Activated effector memory CD4-positive, alpha-beta T cell treated with Interleukin-2 at 50 U/mL for 16 hours (primary cell): ENCODE measurements around the gene AFP.

ENCODE experiments used
- DNase-seq: peaks from one replicate; pipeline ENCODE4 v3.0.0-alpha.2; 2020

AFP gene

DNA sequence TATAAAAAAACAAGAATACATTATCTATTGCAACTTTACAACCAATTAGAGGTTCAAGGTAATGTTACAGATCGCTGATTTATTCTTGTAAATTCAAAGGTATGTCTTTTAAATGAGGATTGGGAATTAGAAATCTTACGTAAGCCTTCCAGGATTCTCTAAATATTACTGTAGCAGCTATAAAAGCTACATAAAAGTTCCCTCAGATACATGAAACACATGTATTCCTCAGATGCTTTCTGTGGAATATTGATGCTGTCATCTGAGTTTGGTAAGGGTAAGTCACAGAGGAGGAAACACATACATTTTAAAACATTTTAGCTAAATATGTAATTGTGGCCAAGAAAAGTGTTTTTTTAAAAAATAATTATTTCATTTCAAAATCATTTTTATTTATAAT is 3.4 kb downstream of the AFP start:
- DNase-seq, result no peak

DNA sequence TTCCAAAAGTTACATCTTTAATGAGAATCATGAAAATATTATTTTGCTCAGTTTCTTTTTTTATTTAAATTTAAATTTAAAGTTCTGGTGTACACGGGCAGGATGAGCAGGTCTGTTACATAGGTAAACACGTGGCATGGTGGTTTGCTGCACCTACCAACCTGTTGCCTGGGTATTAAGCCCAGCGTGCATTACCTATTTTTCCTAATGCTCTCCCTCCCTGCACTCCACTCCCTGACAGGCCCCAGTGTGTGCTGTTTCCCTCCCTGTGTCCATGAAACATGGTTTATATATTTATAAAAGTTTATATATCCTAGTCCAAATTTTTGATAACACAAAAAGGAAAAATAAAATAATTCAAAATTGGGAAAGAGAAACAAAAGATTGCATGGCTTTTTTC is 4.0 kb downstream of the AFP start:
- DNase-seq, result no peak

DNA sequence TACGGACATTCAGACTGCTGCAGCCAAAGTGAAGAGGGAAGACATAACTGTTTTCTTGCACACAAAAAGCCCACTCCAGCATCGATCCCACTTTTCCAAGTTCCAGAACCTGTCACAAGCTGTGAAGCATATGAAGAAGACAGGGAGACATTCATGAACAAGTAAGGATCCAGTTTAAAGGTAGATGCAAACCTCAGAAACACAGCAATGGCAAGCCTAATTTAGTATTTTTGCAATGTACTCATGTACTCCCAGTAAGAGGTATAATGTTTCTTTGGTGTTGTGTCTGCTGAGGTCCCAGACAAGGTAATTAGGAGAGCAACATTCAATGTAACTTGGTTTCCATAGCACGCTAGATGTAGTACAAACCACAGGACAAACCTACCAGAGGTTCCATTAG is 4.6 kb downstream of the AFP start:
- DNase-seq, result no peak

DNA sequence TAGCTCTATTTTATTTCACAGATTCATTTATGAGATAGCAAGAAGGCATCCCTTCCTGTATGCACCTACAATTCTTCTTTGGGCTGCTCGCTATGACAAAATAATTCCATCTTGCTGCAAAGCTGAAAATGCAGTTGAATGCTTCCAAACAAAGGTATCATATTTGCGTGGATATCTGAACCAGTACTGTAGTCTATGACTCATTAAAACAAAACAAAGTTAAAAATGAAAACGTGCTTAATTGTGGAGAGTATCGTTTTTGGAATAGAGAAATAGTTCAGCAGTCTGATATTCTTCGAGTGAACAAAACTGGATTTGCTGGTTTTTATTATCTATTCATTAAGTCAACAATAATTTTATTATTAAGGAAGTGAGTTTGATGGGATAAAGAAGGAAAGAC is 6.3 kb downstream of the AFP start:
- no peak for DNase-seq

DNA sequence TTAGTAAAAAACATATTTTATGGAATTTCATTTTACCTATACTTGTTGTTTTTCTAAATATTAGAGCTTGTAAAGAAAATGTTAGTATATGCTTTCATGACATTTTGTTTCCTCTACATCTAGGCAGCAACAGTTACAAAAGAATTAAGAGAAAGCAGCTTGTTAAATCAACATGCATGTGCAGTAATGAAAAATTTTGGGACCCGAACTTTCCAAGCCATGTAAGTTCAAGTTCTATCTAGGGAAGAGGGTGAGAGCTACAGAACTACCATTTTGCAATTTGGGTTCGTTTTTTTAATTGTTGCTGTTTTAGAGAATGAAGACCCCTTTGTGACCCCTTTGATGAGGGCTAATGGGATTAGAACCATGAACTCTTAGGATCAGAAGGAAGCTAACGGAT is 7.2 kb downstream of the AFP start:
- no peak for DNase-seq

DNA sequence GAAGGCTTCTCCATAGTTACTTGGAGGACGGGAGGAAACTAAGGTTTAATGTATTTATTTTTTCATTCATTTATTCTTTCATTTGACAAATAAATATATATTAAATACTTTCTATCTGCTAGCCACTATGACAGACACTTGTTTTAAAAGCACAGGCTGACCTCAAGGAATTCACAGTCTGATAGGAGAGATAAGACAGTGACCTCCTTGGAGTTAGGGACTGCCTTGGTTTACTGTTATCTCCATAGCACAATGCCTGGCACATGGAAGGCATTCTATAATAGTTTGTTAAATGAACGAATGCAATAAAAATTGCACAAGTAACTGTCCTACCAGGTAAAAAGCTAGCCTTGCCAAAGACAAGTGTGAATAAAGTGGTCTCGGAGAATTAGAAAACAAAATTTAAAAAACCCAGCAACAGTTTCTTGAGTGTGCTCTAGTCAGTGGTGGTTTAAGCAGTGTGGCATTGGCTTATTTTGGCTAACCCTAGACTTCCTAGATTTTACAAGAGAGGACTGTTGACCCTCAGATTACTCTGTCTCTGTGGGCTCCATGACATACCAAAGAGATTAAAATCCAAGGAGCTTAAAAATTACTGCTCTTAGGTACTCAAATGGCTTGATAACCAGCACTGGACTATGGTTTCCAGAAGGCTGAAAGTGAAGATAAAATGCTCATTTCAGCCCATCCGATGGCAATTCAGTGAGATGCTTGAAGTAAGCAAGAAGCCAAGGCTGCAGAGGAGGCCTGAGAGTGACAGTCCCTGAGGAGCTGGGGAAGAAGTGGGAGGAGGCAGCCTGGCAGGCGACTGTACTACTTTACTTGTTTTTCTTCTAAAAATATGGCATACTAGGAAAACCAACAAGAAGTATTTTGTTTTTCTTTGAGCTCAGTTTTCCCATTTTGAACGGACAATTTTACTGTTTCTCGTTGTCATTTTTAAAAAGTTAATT is 9.6 kb downstream of the AFP start:
- no peak for DNase-seq

DNA sequence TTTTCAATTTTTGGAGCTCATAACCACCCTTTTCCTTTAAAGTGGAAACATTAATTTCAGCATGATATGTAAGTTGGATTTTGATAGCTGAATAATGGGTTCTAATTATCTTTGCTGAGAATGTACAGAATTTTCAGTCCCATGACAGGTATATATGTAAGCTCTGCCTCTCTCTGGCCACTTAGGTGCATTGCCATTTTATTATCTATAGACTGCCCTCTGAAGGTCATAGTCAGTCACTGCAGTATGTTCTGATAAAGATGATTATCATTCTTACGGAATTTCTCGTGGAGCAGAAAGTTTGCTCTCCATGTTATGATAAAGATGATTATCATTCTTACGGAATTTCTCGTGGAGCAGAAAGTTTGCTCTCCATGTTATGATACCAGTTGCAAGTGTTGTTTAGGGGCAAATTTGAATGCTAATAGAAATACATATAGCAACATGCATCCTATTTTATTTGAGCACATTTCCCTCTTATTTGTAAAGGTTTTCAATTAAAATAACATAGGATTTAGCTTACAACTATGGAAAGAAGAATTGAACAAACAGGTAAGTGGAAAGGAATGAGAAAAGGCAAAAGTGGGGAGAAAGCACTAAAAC is 10.4 kb downstream of the AFP start:
- no peak for DNase-seq

DNA sequence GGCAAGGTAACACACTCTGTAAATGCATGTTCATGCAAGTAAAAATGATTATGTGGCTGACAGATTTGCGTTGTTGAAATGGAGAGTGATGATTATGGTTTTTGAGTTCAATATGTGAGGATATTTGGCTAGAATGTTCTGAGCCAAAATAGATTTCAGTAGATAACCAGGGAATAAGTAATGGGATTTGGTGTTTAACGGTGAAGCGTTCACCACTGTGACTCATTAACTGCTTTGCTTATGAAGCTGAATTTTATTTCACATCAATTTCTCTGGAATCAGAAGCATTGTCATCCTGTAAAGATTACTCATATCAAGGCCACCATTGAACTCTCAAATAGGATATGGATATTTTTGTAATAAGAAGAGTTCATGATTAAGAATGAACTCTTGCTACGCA is 11.7 kb downstream of the AFP start:
- no peak for DNase-seq

DNA sequence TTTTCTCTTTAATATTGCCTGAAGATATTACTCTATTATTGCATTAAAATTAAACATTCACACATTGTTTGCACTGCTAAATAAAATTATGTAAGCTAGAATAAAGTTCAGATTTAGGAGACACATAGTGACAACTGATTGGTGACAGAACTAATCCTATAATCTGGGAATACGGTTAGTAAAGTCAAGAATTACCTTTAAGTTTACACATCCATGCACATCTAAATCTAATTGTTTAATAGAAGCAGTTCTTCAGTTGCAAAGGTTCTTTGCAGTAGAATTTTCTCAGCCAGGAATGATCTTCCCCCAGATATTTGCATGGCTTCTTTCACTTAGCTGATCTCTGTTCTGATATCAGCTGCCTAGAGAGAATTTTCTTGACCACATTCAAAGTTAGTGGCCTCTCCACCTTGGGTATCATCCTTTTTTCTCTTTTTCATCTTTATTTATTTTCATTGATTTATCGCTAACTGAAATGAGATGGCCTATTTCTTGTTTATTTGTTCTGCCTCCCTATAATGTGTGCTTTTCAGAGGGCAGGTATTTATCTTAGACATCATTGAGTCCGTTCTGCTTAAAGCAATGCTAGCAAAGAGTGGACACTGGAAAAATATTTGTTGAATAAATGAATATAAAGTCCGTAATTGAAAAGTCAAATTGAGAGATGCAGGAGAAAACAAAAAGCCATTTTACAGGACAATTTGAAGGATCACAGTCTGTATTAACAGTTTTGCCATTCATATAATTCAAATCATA is 12.6 kb downstream of the AFP start:
- DNase-seq, result no peak

DNA sequence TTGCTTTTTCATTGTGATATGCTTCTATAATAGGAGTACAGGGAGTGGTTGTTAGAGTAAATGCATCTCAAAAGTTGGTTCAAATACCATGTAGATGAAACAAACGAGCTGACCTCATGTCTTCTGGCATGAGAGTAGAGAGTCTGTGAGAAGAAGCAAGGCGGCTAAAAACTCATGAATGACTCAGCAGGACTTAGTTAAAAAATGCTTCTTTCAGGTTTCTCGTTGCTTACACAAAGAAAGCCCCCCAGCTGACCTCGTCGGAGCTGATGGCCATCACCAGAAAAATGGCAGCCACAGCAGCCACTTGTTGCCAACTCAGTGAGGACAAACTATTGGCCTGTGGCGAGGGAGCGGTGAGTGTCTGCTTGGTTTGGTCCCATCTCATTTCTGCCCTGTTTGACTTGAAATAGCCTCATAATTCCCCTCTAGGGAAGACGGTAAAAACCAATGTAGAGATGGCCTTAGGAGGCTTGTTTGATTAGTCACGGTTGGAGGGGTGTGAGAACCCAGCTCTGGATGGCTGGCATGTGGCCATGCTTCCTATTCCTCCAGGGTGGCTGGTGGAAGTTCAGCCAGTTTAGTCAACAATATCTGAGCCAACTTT is 14.5 kb downstream of the AFP start:
- no peak for DNase-seq

DNA sequence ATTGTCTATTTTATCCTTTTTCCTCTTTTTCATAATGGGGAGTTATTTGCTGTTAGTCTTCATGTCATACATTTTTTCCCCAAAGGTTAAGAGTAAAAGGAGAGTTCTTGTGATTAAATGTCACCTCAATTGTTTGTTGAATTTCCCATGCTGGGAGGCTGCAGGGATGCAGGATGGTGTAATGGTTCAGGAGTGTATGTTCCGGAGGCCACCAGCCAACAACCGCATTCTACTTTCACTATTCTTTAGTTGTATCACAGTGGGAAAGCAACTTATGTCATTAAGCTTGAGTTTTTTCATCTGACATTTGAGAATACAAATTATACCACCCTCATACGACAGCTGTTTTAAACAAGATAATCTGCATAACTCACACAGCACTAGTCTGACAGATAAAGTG is 15.4 kb downstream of the AFP start:
- no peak for DNase-seq

DNA sequence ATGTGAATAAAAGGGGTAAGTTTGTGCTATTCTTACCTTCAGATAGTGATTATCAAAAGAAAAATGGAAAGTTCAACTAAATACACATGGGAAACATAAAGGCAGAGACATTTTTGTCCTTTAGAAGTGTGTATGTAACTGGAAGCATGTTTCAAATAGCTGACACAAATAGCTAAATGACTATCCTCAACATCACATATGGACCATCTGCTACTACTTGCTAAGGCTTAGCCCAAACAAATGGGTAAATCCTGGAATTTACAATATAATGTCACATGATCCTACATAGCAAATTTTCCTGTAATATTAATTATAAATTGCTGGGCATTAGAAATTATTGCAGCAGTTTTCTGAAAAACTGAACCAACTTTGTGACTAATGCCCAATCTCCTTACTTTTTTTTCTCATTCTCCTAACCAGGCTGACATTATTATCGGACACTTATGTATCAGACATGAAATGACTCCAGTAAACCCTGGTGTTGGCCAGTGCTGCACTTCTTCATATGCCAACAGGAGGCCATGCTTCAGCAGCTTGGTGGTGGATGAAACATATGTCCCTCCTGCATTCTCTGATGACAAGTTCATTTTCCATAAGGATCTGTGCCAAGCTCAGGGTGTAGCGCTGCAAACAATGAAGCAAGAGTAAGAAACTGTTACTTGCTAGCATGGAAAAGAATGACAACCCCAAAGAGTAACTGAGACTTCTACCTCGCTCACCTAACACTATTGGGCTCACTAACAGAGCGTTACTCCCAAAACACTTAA is 16.1 kb downstream of the AFP start:
- no peak for DNase-seq

DNA sequence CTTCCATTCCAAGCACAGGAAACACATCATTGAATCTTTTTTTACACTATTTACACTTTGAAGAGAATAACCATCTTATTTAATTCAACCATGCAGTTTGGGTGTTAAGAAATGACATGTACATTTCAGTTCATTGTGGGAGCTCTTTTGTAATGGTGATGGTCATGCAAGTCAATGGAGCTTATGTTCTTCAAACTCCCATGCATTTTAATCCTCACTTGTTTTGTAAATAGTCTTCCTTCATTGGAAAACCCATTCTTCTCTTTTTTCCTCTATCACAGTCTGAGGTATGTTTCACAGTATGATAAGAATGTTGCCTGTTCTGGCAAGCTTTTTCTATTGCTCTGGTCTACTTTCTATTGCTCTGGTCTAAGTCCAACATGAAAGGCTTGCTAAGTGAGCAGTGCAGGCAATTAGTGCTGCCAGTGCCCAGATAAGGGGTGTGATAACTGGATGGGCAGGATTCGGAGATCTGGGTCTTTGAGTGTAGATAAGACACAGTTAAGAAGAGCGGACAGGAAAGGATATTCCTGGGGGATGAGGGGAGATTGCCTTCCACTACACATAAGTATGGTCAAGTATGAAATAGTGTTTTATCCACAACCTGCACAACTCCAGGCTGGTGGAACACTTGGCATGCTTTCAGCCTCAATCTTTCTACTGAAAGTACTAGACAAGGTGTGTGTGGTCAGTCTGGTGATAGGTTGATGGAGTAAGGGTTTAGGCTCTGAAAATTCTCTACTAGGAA is 17.1 kb downstream of the AFP start:
- no peak for DNase-seq

DNA sequence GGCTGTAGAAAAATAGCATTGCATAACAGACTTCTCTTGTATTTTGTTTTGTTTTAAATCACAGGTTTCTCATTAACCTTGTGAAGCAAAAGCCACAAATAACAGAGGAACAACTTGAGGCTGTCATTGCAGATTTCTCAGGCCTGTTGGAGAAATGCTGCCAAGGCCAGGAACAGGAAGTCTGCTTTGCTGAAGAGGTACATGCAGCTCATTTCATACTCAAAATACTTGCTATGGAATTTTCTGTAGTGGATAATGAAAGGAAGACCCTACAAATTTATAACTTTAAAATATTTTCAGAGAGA is 17.6 kb downstream of the AFP start:
- no peak for DNase-seq

DNA sequence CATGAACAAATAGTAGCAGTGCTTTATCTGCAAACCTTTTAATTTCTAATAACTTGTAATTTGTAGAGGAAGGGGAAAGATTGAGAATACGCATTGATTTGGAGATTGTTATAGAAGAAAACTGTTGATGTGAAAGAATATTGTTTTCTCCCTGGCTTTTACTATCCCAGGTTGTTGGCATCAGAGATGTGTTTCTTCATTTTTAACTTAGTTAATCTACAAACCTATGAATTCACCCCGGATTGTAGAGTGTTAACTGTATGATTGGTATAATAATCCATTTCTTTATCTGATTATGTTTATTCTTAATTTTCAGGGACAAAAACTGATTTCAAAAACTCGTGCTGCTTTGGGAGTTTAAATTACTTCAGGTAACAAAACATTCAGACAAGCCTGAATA is 18.9 kb downstream of the AFP start:
- no peak for DNase-seq

DNA sequence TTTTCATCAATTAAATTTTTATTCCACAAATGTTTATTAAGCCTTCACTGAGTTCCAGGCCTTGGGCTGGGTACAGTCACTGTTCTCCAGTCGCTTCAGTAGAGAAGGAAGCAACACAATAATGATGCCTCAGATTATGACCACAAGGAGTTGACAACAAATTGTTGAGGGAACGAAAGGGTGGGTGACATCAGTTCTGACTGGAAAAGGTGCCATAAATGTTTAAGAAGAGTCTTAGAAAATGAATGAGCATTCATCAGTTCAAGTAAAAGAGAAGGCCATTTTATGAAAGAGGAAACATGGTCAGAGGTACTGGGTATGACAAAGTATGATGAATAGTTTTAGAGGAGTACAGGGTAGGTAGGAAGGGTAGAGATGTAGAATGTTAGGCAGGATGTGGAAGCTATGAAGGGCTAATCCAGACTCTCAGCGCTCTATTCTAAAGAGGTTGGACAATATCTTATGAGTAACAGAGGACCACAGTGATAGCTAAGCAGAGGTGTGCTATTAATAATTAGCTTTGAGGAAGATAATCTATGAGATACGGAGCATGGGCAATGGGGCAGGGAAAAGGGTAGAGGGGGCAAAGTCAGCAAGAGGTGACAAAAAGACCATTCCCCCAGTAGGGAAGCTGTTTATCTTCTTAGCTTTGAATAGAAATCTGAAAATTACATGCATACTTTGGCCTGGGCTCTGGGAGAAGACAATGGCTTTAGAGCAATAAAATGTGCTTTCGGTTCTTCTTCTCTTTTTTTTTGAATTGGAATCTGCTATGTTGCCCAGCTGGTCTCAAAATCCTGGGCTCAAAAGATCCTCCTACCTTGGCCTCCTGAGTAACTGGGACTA is 20.4 kb downstream of the AFP start:
- DNase-seq, result no peak

DNA sequence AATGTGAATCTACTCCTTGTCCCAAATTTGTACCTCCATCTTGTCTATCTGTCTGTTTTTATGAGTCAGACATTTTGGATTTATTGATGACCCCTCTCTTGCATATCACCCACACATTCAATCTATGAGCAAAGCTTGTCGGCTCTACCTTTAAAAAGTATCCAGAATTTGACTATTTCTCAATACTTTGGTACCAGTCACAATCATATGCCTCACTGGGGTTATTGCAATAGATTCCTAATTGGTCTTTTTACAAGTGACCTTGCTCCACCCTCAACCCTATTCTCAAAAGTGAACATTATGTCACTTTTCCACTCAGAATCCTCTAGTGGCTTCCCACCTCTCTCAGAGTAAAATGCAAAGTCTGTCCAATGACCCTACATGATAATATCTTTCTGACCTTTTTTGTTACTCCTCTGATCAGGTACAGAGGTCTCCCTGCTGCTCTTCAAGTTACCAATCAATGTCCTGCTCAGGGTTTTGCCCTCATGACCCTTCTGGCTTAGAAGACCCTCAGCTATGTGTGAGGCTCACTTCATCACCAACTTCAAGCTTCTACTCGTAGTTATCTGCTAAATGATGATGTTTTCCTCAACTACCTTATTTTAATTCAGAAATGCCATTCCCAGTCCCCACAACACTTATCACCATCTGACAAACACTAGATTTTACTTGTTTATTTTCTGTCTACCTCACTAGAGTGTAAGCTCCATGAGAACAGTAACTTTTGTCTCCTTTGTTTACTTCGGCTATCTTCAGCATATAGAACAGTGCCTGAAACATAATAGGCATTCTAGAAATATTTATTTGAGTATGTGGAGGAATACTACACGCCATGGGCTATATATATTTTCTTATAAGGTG is 22.4 kb downstream of the AFP start:
- DNase-seq, result no peak

DNA sequence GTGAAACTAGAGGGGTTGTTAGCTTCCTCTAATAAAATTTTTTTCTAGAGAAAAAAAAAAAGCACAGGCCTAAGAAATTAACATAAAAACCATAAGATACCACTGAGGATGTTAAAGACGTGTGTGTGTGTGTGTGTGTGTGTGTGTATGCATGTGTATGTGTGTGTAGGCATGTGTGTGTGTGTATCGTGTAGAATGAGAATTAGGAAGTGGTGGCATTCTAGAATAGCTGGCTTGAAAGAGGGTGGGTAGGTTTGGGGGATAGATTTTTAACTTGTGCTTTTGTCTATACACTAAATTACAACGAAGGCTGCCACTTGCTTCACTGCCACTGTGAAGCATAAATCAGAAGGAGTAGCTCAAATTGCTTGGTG is 23.0 kb downstream of the AFP start:
- DNase-seq, result no peak

DNA sequence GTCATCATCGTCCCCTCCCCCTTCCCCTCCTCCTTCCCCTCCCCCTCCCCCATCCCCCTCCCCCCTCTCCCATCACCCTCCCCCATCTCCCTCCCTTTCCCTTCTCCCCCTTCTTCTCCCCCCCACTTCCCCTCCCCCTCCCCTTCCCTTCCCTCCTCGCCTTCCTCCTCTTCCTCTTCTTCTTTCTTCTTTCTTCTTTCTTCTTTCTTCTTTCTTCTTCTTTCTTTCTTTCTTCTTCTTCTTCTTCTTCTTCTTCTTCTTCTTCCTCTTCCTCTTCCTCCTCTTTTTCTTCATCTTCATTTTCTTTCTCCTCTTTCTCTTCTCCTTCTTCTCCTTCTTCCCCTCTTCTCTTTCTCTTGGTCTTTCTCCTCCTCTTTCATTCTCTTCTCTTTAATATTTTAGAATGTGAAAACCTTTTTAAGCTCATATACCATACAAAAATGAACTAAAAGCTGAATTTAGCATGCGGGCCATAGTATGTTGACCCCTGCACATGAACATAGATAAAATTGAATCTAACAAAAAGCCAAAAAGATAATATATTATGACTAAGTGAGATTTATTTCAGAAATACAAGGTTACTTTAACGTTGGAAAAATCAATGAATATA is 25.0 kb downstream of the AFP start:
- no peak for DNase-seq

DNA sequence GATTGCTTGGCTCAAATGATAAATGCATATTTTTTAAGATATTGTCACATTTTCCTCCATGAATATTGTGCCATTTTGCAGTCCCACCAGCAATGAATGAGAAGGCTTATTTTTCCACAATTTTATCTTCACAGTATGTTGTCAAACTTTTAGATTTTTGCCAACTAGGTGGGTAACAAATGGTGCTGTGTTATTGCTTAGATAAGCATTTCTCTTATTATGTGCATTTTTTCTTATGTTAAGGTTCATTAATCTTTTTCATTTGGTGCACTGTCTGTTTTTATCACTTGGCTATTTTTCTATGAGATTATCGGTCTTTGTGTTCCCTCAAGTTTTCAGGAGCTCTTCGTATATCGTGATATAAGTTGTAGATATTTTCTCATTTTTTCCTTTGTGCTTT is 32.1 kb downstream of the AFP start:
- DNase-seq, result no peak
